Measurements from ENCODE around the gene ZBED1.

DNA sequence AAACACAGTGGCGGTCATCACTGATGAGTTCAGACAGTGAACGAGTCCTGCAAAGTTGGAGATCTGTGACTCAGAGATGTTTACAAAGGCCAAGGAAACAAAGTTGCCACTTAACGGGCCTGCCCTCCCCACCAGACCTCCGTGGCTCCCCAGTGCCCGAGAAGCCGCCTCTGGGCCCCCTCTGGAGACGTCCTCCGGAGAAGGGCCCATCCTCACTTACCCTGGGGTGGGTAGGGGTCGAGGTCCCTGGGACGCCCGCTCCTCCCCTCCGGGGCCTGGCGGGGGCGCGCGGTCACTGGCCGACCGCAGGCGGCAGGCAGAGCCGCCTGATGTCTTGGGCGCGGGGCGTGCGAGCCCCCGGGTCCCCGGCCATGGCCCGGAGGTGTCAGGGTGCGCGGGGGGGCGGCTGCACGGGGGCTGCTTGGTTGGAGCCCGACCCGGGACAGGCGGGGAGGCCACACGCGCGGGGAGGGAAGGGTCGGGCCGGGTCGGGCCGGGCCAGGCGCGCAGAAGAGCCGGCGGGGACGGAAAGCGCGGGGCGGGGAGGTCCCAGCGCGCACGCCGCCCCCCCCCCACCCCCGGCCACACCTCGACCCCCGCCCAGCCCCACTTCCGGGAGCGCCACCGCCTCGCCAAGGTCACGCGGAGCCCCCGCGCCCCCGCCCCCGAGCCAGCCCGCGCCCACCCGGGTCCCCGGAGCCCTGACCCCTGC lies 529 bp downstream of the ZBED1 start:
- TF ChIP-seq POLR2A (IDR thresholded peaks at IDR 0.05) (no peak), POLR2AphosphoS5 (IDR thresholded peaks at IDR 0.05) (peak in 1 of 3 donors; percentile 29)
- TF ChIP-seq, protein P1, sequence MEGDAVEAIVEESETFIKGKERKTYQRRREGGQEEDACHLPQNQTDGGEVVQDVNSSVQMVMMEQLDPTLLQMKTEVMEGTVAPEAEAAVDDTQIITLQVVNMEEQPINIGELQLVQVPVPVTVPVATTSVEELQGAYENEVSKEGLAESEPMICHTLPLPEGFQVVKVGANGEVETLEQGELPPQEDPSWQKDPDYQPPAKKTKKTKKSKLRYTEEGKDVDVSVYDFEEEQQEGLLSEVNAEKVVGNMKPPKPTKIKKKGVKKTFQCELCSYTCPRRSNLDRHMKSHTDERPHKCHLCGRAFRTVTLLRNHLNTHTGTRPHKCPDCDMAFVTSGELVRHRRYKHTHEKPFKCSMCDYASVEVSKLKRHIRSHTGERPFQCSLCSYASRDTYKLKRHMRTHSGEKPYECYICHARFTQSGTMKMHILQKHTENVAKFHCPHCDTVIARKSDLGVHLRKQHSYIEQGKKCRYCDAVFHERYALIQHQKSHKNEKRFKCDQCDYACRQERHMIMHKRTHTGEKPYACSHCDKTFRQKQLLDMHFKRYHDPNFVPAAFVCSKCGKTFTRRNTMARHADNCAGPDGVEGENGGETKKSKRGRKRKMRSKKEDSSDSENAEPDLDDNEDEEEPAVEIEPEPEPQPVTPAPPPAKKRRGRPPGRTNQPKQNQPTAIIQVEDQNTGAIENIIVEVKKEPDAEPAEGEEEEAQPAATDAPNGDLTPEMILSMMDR (IDR thresholded peaks at IDR 0.05 in 8 of 11, conservative IDR thresholded peaks at IDR 0.05 in 3 of 11): peak in 2 of 11 experiments; percentile 10 to 14
